HepG2 (cell line): ENCODE measurements around the gene MKRN1. TPM values are rescaled to one million over a fixed set of nuclear protein-coding genes. Genes with fewer than 3 reads are reported as not detected.
A peak's percentile ranks its signal among the peaks of the same experiment; 100 is the strongest.

ENCODE experiments used
- ATAC-seq: fragments of 200-7000 bp; cut with Tn5 transposase; 3 replicates; pipeline ENCODE4 v1.9.1; 2020; ENCODE audit warnings: mild to moderate bottlenecking, moderate library complexity
- BruUV-seq: library from RNA; stranded (reverse); fragments of 400-500 nt; replicated peaks from 2 replicates; lab custom pipeline; 2021; lab: Mats Ljungman, UMichigan
- CTCF ChIA-PET: fragments of 300-600 bp; formaldehyde crosslinking; extraction: SDS; loops from one replicate; lab custom pipeline; 2021; ENCODE audit warnings: low total read pairs, inconsistent platforms, low intra/inter-chr PET ratio; lab: Yijun Ruan, JAX
- POLR2A ChIA-PET: fragments of 350-600 bp; sonication (Branson Sonifier 250); formaldehyde crosslinking; loops from one replicate; lab custom pipeline; 2020; ENCODE audit warnings: antibody characterized with exemption, inconsistent platforms; lab: Yijun Ruan, JAX
- DNase-seq: peaks from one replicate; pipeline ENCODE4 v3.0.0-alpha.2; 2015; ENCODE audit warnings: low spot score
- FAIRE-seq: peaks from 3 replicates; lab custom pipeline; 2011; peaks lifted over from hg19 to GRCh38; lab: Jason Lieb, UNC
- H2AFZ ChIP-seq: one replicate; pipeline ENCODE4 v1.6.1; 2011; ENCODE audit warnings: low read length, inconsistent platforms
- H3K27ac ChIP-seq: fragments of 300-600 bp; 3 replicates; pipeline ENCODE4 v1.8.0; 2011; ENCODE audit warnings: mixed run types, mild to moderate bottlenecking, mixed read lengths, low read length, inconsistent platforms; ENCODE audit not compliant: insufficient read depth; ENCODE audit errors: extremely low read length
- H3K27me3 ChIP-seq, 2 experiments: fragments of 200-600 bp in 1 of 2; 2 replicates in 1 of 2; 3 replicates in 1 of 2; pipeline versions ENCODE4 v1.6.0 to v1.8.0; 2011; ENCODE audit warnings: low read length in 2 of 2, mild to moderate bottlenecking in 2 of 2, moderate library complexity in 2 of 2, inconsistent platforms in 1 of 2; ENCODE audit not compliant: insufficient read depth in 2 of 2, control insufficient read depth in 1 of 2
- H3K36me3 ChIP-seq, 2 experiments: fragments of 200-600 bp in 1 of 2; replicated peaks in 1 of 2; 2 replicates in 1 of 2; 3 replicates in 1 of 2; pipeline versions ENCODE4 v1.5.1 to v1.8.0; 2011; ENCODE audit warnings: low read length in 2 of 2, inconsistent platforms in 1 of 2; ENCODE audit not compliant: insufficient read depth in 2 of 2, control insufficient read depth in 1 of 2
- H3K4me1 ChIP-seq: 2 replicates; pipeline ENCODE4 v1.5.1; 2012; ENCODE audit warnings: low read length, inconsistent platforms; ENCODE audit not compliant: insufficient read depth
- H3K4me2 ChIP-seq: 2 replicates; pipeline ENCODE4 v1.6.0; 2011; ENCODE audit warnings: low read depth, low read length, inconsistent platforms
- H3K4me3 ChIP-seq, 3 experiments: fragments of 200-600 bp in 1 of 3; sonication (generic), shearing (Covaris generic) in 1 of 3; replicated peaks in 1 of 3; 2 replicates each; pipeline ENCODE4 v1.5.1; 2011 to 2016; ENCODE audit warnings: low read length in 3 of 3, inconsistent platforms in 2 of 3, low read depth in 2 of 3, mild to moderate bottlenecking in 2 of 3, control low read depth in 1 of 3, mixed read lengths in 1 of 3; ENCODE audit not compliant: insufficient read depth in 1 of 3
- H3K79me2 ChIP-seq: one replicate; pipeline ENCODE4 v1.6.1; 2011; ENCODE audit warnings: low read length, inconsistent platforms; ENCODE audit not compliant: insufficient read depth
- H3K9ac ChIP-seq: 2 replicates; pipeline ENCODE4 v1.6.0; 2011; ENCODE audit warnings: mild to moderate bottlenecking, low read depth, low read length, inconsistent platforms; ENCODE audit not compliant: insufficient read depth
- H3K9me3 ChIP-seq: 2 replicates; pipeline ENCODE4 v1.5.1; 2012; ENCODE audit warnings: mild to moderate bottlenecking, low read length
- H4K20me1 ChIP-seq: 2 replicates; pipeline ENCODE4 v1.6.0; 2011; ENCODE audit warnings: inconsistent platforms, mild to moderate bottlenecking, low read length, moderate library complexity; ENCODE audit not compliant: insufficient read depth
- FOSL1 ChIP-seq: sonication (generic); formaldehyde crosslinking; IDR thresholded peaks from 2 replicates; pipeline ENCODE4 v1.9.0; 2021; ENCODE audit warnings: missing genetic modification reagents, borderline replicate concordance
- KDM4B ChIP-seq: sonication (generic); formaldehyde crosslinking; IDR thresholded peaks from 2 replicates; pipeline ENCODE4 v1.4.0; 2020; ENCODE audit warnings: missing genetic modification reagents
- MIER3 ChIP-seq: IDR thresholded peaks from 2 replicates; pipeline ENCODE4 v1.6.1; 2016; ENCODE audit warnings: missing compliant biosample characterization, borderline replicate concordance
- MZF1 ChIP-seq: sonication (generic); formaldehyde crosslinking; IDR thresholded peaks from 2 replicates; pipeline ENCODE4 v1.8.1; 2023; ENCODE audit warnings: mild to moderate bottlenecking, missing genetic modification reagents, borderline replicate concordance
- TBX2 ChIP-seq: sonication (generic); formaldehyde crosslinking; IDR thresholded peaks from 2 replicates; pipeline ENCODE4 v1.5.0; 2020; ENCODE audit warnings: missing genetic modification reagents, mild to moderate bottlenecking, borderline replicate concordance
- U2AF1 ChIP-seq: fragments of 200-400 bp; formaldehyde crosslinking; optimal IDR thresholded peaks from 2 replicates; pipeline ENCODE3; 2017; ENCODE audit warnings: mild to moderate bottlenecking, low read depth, low read length
- ZNF17 ChIP-seq: sonication (generic); formaldehyde crosslinking; IDR thresholded peaks from 2 replicates; pipeline ENCODE4 v1.5.0; 2020; ENCODE audit warnings: mild to moderate bottlenecking, missing genetic modification reagents
- WGBS: methylation state at CpG from one replicate; pipeline ENCODE4 v1.1.6; 2017; ENCODE audit warnings: low lambda C conversion rate; 5-methylcytosine and 5-hydroxymethylcytosine counted together
- in situ Hi-C: cut with HindIII; loops from 2 replicates; pipeline ENCODE4 v1.10.0; 2017; ENCODE audit warnings: low pct_unique_long_range_greater_than_20kb; ENCODE audit not compliant: extremely low pct_ligation_motif_present
- intact Hi-C: fragments of 100-400 bp; cut with micrococcal nuclease; formaldehyde crosslinking; loops from one replicate; pipeline ENCODE4 v1.10.0; 2022; ENCODE audit not compliant: unreplicated experiment
- polyA plus RNA-seq, 8 experiments: library from polyadenylated mRNA; depleted of rRNA in 3 of 8; stranded (reverse) in 7 of 8; unstranded in 1 of 8; fragments of >200 nt; fragmentation: Illumina TruSeq in 4 of 8; extraction: Trizol in 4 of 8; gene quantifications; 2 replicates each; pipeline versions ENCODE4 v1.2.1 to v1.2.3, GENCODE V29; 2011 to 2016; ENCODE audit warnings: low read depth in 4 of 8, missing spikeins in 1 of 8, mixed read lengths in 1 of 8; ENCODE audit not compliant: insufficient read depth in 1 of 8
- total RNA-seq, 5 experiments: library from RNA; depleted of rRNA; stranded (reverse); fragments of >200 nt; fragmentation: Illumina TruSeq; extraction: Trizol; gene quantifications; 2 replicates each; pipeline ENCODE4 v1.2.3, GENCODE V29; 2016; ENCODE audit warnings: low read depth in 1 of 5
- TF ChIP-seq, protein P1 (sequence below): sonication (generic); formaldehyde crosslinking; IDR thresholded peaks from 2 replicates; pipeline ENCODE4 v1.5.0; 2020; ENCODE audit warnings: mild to moderate bottlenecking, missing genetic modification reagents, moderate library complexity

MKRN1 gene
- total and polyA plus RNA-seq, 2 of the 13 experiments (the other 11 are each of a cell fraction or from before 2014, with no cell fraction given) = 28.5 to 32.8 TPM

DNA sequence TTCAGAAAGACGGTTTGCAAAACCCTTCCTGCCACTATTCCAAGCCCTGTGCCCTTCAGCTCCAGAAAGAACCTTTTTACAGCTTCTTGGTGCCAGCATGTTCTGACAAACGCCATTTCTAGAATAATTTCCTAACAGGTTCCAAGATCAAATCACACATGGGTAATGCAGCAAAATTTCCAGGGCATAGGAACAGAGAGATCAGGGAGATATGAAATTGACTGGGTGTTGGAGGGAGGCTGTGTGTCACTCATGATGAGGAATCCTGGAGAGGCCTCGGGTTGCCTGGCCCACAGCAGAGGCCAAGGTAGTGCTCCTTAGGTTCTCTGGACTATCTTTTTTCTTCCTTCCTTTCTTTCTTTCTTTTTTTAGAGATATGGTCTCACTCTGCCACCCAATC is 45.9 kb downstream of the MKRN1 start:
- H3K9ac ChIP-seq = no peak overlapping the region
- no peak overlapping the region for H3K27ac ChIP-seq
- ChIA-PET POLR2A (interaction anchor here (0.6 kb wide), 1 partner anchor 75 kb away, joined by 3 read pairs; no protein-coding TSS in a partner anchor), CTCF (no interaction called here)
- H3K36me3 ChIP-seq = no peaks in the 10 kb centered on the region
- in situ Hi-C loops = no loop called here
- H4K20me1 ChIP-seq = no peaks in the 10 kb centered on the region
- ATAC-seq (peak; percentile 48; the same call in 2 of the 3 replicates), DNase-seq (no peak), FAIRE-seq (no peak)
- BruUV-seq = no TSS peak
- no peaks in the 10 kb centered on the region for H3K4me1 ChIP-seq
- no peaks in the 10 kb centered on the region; a peak in 2 of 5 replicates for H3K27me3 ChIP-seq
- no peaks in the 10 kb centered on the region for H3K9me3 ChIP-seq
- H3K4me3 ChIP-seq = no peak overlapping the region
- intact Hi-C loops = no loop called here
- no peaks in the 10 kb centered on the region for H3K79me2 ChIP-seq
- no peak overlapping the region for H2AFZ ChIP-seq
- TF ChIP-seq ZNF17 (CRISPR knock-in tag) (no peak), TBX2 (CRISPR knock-in tag) (no peak), MZF1 (CRISPR knock-in tag) (no peak), U2AF1 (no peak), MIER3 (CRISPR knock-in tag) (no peak), KDM4B (CRISPR knock-in tag) (no peak), FOSL1 (CRISPR knock-in tag) (no peak)
- TF ChIP-seq, protein P1, sequence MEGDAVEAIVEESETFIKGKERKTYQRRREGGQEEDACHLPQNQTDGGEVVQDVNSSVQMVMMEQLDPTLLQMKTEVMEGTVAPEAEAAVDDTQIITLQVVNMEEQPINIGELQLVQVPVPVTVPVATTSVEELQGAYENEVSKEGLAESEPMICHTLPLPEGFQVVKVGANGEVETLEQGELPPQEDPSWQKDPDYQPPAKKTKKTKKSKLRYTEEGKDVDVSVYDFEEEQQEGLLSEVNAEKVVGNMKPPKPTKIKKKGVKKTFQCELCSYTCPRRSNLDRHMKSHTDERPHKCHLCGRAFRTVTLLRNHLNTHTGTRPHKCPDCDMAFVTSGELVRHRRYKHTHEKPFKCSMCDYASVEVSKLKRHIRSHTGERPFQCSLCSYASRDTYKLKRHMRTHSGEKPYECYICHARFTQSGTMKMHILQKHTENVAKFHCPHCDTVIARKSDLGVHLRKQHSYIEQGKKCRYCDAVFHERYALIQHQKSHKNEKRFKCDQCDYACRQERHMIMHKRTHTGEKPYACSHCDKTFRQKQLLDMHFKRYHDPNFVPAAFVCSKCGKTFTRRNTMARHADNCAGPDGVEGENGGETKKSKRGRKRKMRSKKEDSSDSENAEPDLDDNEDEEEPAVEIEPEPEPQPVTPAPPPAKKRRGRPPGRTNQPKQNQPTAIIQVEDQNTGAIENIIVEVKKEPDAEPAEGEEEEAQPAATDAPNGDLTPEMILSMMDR (CRISPR knock-in tag) = no peak
- 4% methylated on average over 3 of the region's 3 CpGs for WGBS
- H3K4me2 ChIP-seq = no peak overlapping the region
